Endothelial cell of umbilical vein (primary cell): ENCODE results near the gene ZNF827. TPM values are rescaled to one million over a fixed set of nuclear protein-coding genes. Genes with fewer than 3 reads are reported as not detected.

Experiments used
- BruUV-seq: library from RNA; stranded (reverse); fragments of 400-500 nt; replicated peaks from 2 replicates; lab custom pipeline; 2021; lab: Mats Ljungman, UMichigan
- CTCF ChIA-PET: fragments of 300-600, 350-600 bp; sonication (Branson Sonifier 250); formaldehyde crosslinking; loops from one replicate; lab custom pipeline; 2021; ENCODE audit warnings: antibody characterized with exemption, inconsistent platforms; lab: Charles Lee
- POLR2A ChIA-PET: fragments of 300-600, 350-600 bp; sonication (Branson Sonifier 250); formaldehyde crosslinking; loops from one replicate; lab custom pipeline; 2021; ENCODE audit warnings: antibody characterized with exemption, inconsistent platforms; lab: Charles Lee
- DNase-seq: peaks from one replicate; pipeline ENCODE4 v3.0.0-alpha.2; 2011; ENCODE audit warnings: low read depth, low spot score
- FAIRE-seq: peaks from 2 replicates; lab custom pipeline; 2011; peaks lifted over from hg19 to GRCh38; lab: Jason Lieb, UNC
- H2AFZ ChIP-seq: 2 replicates; pipeline ENCODE4 v1.6.0; 2012; ENCODE audit warnings: low read depth, low read length, control low read depth, inconsistent platforms
- H3K27ac ChIP-seq: 2 replicates; pipeline ENCODE4 v1.5.1; 2011; ENCODE audit warnings: low read depth, mild to moderate bottlenecking, control low read depth, low read length, moderate library complexity; ENCODE audit not compliant: insufficient read depth
- H3K27me3 ChIP-seq, 2 experiments: 2 replicates each; pipeline versions ENCODE4 v1.6.0 to v1.6.1; 2011; ENCODE audit warnings: low read length in 2 of 2, mixed read lengths in 1 of 2; ENCODE audit not compliant: control insufficient read depth in 2 of 2, insufficient read depth in 2 of 2
- H3K36me3 ChIP-seq, 2 experiments: 2 replicates in 1 of 2; 3 replicates in 1 of 2; pipeline ENCODE4 v1.5.1; 2011; ENCODE audit warnings: low read length in 2 of 2, mild to moderate bottlenecking in 1 of 2, moderate library complexity in 1 of 2; ENCODE audit not compliant: control insufficient read depth in 2 of 2, insufficient read depth in 2 of 2; ENCODE audit errors: extremely low read depth in 1 of 2
- H3K4me1 ChIP-seq: 3 replicates; pipeline ENCODE4 v1.5.1; 2011; ENCODE audit warnings: mild to moderate bottlenecking, low read length; ENCODE audit not compliant: control insufficient read depth, insufficient read depth; ENCODE audit errors: extremely low read depth
- H3K4me2 ChIP-seq: 2 replicates; pipeline ENCODE4 v1.6.1; 2011; ENCODE audit warnings: low read length, control low read depth, mixed read lengths; ENCODE audit not compliant: insufficient read depth
- H3K4me3 ChIP-seq, 3 experiments: fragments of 200-600 bp in 1 of 3; sonication (generic), shearing (Covaris generic) in 1 of 3; replicated peaks in 1 of 3; 2 replicates each; pipeline ENCODE4 v1.5.1; 2011 to 2016; ENCODE audit warnings: control low read depth in 3 of 3, low read length in 3 of 3, mild to moderate bottlenecking in 2 of 3, inconsistent platforms in 1 of 3, low read depth in 1 of 3, moderate library complexity in 1 of 3; ENCODE audit not compliant: insufficient read depth in 1 of 3
- H3K79me2 ChIP-seq: 2 replicates; pipeline ENCODE4 v1.6.0; 2012; ENCODE audit warnings: low read length, inconsistent platforms; ENCODE audit not compliant: control insufficient read depth, insufficient read depth
- H3K9ac ChIP-seq: replicated peaks from 2 replicates; pipeline ENCODE3; 2011; ENCODE audit warnings: low read length, control low read depth; ENCODE audit not compliant: insufficient read depth; ENCODE audit errors: extremely low read depth
- H3K9me1 ChIP-seq: replicated peaks from 3 replicates; pipeline ENCODE4 v1.6.0; 2011; ENCODE audit warnings: mild to moderate bottlenecking, low read length; ENCODE audit not compliant: control insufficient read depth, insufficient read depth; ENCODE audit errors: extremely low read depth
- H3K9me3 ChIP-seq: replicated peaks from 2 replicates; pipeline ENCODE4 v1.5.1; 2012; ENCODE audit warnings: low read length, inconsistent platforms; ENCODE audit not compliant: control insufficient read depth, insufficient read depth
- H4K20me1 ChIP-seq: replicated peaks from 2 replicates; pipeline ENCODE3; 2011; ENCODE audit warnings: mild to moderate bottlenecking, low read length; ENCODE audit not compliant: control insufficient read depth, insufficient read depth; ENCODE audit errors: extremely low read depth
- CTCF ChIP-seq, 2 donors: IDR thresholded peaks; 1 replicate in 1 of 2; 2 replicates in 1 of 2; pipeline ENCODE4 v1.5.1; 2011; ENCODE audit warnings: low read length in 2 of 2, mild to moderate bottlenecking in 2 of 2, moderate library complexity in 2 of 2, control low read depth in 1 of 2, inconsistent platforms in 1 of 2, low read depth in 1 of 2; ENCODE audit not compliant: insufficient read depth in 1 of 2; ENCODE audit errors: extremely low read depth in 1 of 2
- EZH2 ChIP-seq: IDR thresholded peaks from 2 replicates; pipeline ENCODE4 v1.6.1; 2012; ENCODE audit warnings: borderline replicate concordance, low read depth, mild to moderate bottlenecking, moderate library complexity, low read length, inconsistent platforms; ENCODE audit not compliant: severe bottlenecking
- FOS ChIP-seq: IDR thresholded peaks from 2 replicates; pipeline ENCODE4 v1.6.1; 2011; ENCODE audit warnings: mild to moderate bottlenecking, low read length, moderate library complexity, borderline replicate concordance; ENCODE audit not compliant: insufficient read depth
- GATA2 ChIP-seq: IDR thresholded peaks from 2 replicates; pipeline ENCODE4 v1.7.0; 2011; ENCODE audit warnings: low read depth, mild to moderate bottlenecking, moderate library complexity, mixed read lengths, low read length; ENCODE audit not compliant: insufficient read length, insufficient read depth
- JUN ChIP-seq: IDR thresholded peaks from 2 replicates; pipeline ENCODE4 v1.6.1; 2011; ENCODE audit warnings: borderline replicate concordance, low read depth; ENCODE audit not compliant: insufficient read length, insufficient read depth
- POLR2A ChIP-seq: IDR thresholded peaks from 2 replicates; pipeline ENCODE4 v1.6.1; 2012; ENCODE audit warnings: low read depth, mild to moderate bottlenecking, control low read depth, low read length
- POLR2AphosphoS5 ChIP-seq: IDR thresholded peaks from 2 replicates; pipeline ENCODE4 v1.6.1; 2012; ENCODE audit warnings: low read depth, mild to moderate bottlenecking, control low read depth, low read length, moderate library complexity; ENCODE audit not compliant: insufficient read depth
- dilution Hi-C: fragments of 300-500 bp; cut with MboI; formaldehyde crosslinking; loops from one replicate; pipeline ENCODE4 v1.15.0; 2019; ENCODE audit warnings: low sequenced_read_pairs; ENCODE audit not compliant: extremely low pct_ligation_motif_present
- intact Hi-C: fragments of 100-400 bp; cut with micrococcal nuclease; formaldehyde crosslinking; loops from one replicate; pipeline ENCODE4 v1.10.0; 2022
- polyA plus RNA-seq, 4 experiments: library from polyadenylated mRNA; depleted of rRNA in 3 of 4; stranded (reverse) in 3 of 4; unstranded in 1 of 4; fragments of >200 nt; gene quantifications; 2 replicates each; pipeline versions ENCODE4 v1.2.1 to v1.2.3, GENCODE V29; 2011 to 2012; ENCODE audit warnings: missing spikeins in 1 of 4
- total RNA-seq: library from RNA; stranded (reverse); gene quantifications from 2 replicates; pipeline ENCODE4 v1.2.3, GENCODE V29; 2021
- TF ChIP-seq, protein P1 (sequence below): IDR thresholded peaks from 2 replicates; pipeline ENCODE4 v1.6.1; 2011; ENCODE audit not compliant: insufficient read depth, insufficient read length

The ZNF827 gene
- total and polyA plus RNA-seq, 2 donors (not counting 3 experiments of a cell fraction or from before 2014, with no cell fraction given): 16.9 to 23.7 TPM

DNA sequence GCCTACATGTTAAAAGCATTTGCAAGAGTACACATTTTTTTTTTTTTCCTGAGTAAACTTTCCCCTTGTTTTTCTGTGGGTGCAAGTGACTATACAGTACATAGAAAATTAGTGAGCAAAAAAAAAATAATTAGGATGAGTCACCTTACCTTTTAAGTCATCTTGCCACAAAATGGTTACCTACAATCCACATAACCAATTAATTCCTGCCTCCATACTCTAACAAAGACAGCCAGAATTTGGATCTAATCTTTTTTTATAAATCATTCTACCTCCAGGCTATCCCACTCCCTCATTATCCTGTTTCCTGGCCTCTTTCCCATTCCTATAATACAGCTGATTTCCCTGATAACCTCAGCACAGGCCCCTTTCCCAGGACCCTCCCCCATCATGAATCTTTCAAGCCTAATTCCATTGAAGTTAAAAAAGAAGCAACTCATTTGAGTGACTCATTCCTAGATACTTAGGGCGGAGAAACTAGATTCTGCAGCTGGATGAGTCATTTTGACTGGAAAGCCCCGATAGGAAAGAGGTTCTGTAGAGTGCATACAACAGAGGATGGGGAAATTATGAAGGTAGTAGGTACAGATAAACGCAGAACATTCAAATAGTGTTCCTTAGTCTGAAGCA lies 130.5 kb downstream of the ZNF827 start:
- Histone ChIP-seq H3K4me1 (peaks cover 44% of the 10 kb centered on the region), H3K79me2 (no peaks in the 10 kb centered on the region), H3K9me3 (no peaks in the 10 kb centered on the region), H3K36me3 (peaks cover 0 to 3% of the 10 kb centered on the region in 2 experiments), H3K4me3 (no peak overlapping the region), H3K9ac (no peak overlapping the region), H3K4me2 (peak overlapping the region; percentile 44), H3K27ac (peak overlapping the region; percentile 82), H3K27me3 (no peaks in the 10 kb centered on the region), H4K20me1 (no peaks in the 10 kb centered on the region), H2AFZ (no peak overlapping the region), H3K9me1 (no peaks in the 10 kb centered on the region)
- DNase-seq: peak; percentile 93
- no TSS peak for BruUV-seq
- peak; percentile 82 for FAIRE-seq
- dilution Hi-C loops: no loop called here
- intact Hi-C loops: loop anchor here (1.0 kb wide), 5 partner anchors 27 to 189 kb away; partner anchors contain the start of gene MMAA
- ChIA-PET CTCF (interaction anchor here (0.7 to 1.6 kb wide), 4 partner anchors 22 to 71 kb away, joined by 3 to 4 read pairs (median 4); no protein-coding TSS in a partner anchor), POLR2A (no interaction called here)
- no peak for TF ChIP-seq CTCF (IDR thresholded peaks at IDR 0.05; ENCODE audit: extremely low read depth in 1 of 2, insufficient read depth in 1 of 2, low read depth in 1 of 2, low read length in 2 of 2)
- TF ChIP-seq FOS: peak; percentile 99
- peak; percentile 45 for TF ChIP-seq POLR2AphosphoS5
- TF ChIP-seq JUN: peak; percentile 96
- TF ChIP-seq, protein P1, sequence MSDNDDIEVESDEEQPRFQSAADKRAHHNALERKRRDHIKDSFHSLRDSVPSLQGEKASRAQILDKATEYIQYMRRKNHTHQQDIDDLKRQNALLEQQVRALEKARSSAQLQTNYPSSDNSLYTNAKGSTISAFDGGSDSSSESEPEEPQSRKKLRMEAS: no peak
- TF ChIP-seq EZH2: no peak
- TF ChIP-seq POLR2A: no peak
- peak; percentile 95 for TF ChIP-seq GATA2
